Measurements from ENCODE around the gene NMB. TPM values are rescaled to one million over a fixed set of nuclear protein-coding genes. Genes with fewer than 3 reads are reported as not detected.
A peak's percentile ranks its signal among the peaks of the same experiment; 100 is the strongest.

NMB gene
- total and polyA plus RNA-seq, 2 of the 13 experiments (the other 11 are each of a cell fraction or from before 2014, with no cell fraction given): 10.4 to 25.4 TPM

DNA sequence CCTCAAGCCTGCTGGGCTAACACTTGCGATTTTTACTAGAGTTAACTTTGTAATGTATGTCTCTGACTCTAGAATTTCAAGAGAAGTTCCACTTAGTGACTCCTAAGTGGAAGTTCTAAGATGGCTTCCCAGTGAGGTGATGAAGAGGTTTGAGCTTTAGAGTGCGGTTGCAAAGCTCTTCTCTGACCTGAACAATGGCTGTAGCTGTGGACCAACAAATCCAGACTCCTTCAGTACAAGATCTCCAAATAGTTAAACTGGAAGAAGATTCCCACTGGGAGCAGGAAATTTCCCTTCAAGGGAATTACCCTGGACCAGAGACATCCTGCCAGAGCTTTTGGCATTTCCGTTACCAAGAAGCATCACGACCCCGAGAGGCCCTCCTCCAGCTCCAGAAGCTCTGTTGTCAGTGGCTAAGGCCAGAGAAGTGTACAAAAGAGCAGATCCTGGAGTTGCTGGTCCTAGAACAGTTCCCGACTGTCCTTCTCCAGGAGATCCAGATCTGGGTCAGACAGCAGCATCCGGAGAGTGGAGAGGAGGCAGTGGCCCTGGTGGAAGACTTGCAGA lies 26.2 kb downstream of the NMB start (continued):
- TF ChIP-seq, protein P1, sequence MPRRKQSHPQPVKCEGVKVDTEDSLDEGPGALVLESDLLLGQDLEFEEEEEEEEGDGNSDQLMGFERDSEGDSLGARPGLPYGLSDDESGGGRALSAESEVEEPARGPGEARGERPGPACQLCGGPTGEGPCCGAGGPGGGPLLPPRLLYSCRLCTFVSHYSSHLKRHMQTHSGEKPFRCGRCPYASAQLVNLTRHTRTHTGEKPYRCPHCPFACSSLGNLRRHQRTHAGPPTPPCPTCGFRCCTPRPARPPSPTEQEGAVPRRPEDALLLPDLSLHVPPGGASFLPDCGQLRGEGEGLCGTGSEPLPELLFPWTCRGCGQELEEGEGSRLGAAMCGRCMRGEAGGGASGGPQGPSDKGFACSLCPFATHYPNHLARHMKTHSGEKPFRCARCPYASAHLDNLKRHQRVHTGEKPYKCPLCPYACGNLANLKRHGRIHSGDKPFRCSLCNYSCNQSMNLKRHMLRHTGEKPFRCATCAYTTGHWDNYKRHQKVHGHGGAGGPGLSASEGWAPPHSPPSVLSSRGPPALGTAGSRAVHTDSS (CRISPR knock-in tag; conservative IDR thresholded peaks at IDR 0.05): no peak
- TF ChIP-seq, protein P2, sequence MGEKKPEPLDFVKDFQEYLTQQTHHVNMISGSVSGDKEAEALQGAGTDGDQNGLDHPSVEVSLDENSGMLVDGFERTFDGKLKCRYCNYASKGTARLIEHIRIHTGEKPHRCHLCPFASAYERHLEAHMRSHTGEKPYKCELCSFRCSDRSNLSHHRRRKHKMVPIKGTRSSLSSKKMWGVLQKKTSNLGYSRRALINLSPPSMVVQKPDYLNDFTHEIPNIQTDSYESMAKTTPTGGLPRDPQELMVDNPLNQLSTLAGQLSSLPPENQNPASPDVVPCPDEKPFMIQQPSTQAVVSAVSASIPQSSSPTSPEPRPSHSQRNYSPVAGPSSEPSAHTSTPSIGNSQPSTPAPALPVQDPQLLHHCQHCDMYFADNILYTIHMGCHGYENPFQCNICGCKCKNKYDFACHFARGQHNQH (CRISPR knock-in tag; IDR thresholded peaks at IDR 0.05): no peak
- no peak for TF ChIP-seq ELF4 (CRISPR knock-in tag; IDR thresholded peaks at IDR 0.05; ENCODE audit: borderline replicate concordance)
- TF ChIP-seq HMG20A (CRISPR knock-in tag; IDR thresholded peaks at IDR 0.05; ENCODE audit: borderline replicate concordance): no peak
- TF ChIP-seq, protein P3, sequence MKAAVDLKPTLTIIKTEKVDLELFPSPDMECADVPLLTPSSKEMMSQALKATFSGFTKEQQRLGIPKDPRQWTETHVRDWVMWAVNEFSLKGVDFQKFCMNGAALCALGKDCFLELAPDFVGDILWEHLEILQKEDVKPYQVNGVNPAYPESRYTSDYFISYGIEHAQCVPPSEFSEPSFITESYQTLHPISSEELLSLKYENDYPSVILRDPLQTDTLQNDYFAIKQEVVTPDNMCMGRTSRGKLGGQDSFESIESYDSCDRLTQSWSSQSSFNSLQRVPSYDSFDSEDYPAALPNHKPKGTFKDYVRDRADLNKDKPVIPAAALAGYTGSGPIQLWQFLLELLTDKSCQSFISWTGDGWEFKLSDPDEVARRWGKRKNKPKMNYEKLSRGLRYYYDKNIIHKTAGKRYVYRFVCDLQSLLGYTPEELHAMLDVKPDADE (CRISPR knock-in tag; IDR thresholded peaks at IDR 0.05): no peak
- TF ChIP-seq SP4 (CRISPR knock-in tag; IDR thresholded peaks at IDR 0.05): 0 out of 2 replicates have a peak, but pooled peaks have one; percentile 24
- TF ChIP-seq PHF20 (CRISPR knock-in tag; IDR thresholded peaks at IDR 0.05): 0 out of 2 replicates have a peak, but pooled peaks have one; percentile 6
- TF ChIP-seq, protein P4, sequence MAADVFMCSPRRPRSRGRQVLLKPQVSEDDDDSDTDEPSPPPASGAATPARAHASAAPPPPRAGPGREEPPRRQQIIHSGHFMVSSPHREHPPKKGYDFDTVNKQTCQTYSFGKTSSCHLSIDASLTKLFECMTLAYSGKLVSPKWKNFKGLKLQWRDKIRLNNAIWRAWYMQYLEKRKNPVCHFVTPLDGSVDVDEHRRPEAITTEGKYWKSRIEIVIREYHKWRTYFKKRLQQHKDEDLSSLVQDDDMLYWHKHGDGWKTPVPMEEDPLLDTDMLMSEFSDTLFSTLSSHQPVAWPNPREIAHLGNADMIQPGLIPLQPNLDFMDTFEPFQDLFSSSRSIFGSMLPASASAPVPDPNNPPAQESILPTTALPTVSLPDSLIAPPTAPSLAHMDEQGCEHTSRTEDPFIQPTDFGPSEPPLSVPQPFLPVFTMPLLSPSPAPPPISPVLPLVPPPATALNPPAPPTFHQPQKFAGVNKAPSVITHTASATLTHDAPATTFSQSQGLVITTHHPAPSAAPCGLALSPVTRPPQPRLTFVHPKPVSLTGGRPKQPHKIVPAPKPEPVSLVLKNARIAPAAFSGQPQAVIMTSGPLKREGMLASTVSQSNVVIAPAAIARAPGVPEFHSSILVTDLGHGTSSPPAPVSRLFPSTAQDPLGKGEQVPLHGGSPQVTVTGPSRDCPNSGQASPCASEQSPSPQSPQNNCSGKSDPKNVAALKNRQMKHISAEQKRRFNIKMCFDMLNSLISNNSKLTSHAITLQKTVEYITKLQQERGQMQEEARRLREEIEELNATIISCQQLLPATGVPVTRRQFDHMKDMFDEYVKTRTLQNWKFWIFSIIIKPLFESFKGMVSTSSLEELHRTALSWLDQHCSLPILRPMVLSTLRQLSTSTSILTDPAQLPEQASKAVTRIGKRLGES (CRISPR knock-in tag; IDR thresholded peaks at IDR 0.05; ENCODE audit: borderline replicate concordance): no peak
- TF ChIP-seq NFYC (CRISPR knock-in tag; IDR thresholded peaks at IDR 0.05): no peak
- TF ChIP-seq, protein P5, sequence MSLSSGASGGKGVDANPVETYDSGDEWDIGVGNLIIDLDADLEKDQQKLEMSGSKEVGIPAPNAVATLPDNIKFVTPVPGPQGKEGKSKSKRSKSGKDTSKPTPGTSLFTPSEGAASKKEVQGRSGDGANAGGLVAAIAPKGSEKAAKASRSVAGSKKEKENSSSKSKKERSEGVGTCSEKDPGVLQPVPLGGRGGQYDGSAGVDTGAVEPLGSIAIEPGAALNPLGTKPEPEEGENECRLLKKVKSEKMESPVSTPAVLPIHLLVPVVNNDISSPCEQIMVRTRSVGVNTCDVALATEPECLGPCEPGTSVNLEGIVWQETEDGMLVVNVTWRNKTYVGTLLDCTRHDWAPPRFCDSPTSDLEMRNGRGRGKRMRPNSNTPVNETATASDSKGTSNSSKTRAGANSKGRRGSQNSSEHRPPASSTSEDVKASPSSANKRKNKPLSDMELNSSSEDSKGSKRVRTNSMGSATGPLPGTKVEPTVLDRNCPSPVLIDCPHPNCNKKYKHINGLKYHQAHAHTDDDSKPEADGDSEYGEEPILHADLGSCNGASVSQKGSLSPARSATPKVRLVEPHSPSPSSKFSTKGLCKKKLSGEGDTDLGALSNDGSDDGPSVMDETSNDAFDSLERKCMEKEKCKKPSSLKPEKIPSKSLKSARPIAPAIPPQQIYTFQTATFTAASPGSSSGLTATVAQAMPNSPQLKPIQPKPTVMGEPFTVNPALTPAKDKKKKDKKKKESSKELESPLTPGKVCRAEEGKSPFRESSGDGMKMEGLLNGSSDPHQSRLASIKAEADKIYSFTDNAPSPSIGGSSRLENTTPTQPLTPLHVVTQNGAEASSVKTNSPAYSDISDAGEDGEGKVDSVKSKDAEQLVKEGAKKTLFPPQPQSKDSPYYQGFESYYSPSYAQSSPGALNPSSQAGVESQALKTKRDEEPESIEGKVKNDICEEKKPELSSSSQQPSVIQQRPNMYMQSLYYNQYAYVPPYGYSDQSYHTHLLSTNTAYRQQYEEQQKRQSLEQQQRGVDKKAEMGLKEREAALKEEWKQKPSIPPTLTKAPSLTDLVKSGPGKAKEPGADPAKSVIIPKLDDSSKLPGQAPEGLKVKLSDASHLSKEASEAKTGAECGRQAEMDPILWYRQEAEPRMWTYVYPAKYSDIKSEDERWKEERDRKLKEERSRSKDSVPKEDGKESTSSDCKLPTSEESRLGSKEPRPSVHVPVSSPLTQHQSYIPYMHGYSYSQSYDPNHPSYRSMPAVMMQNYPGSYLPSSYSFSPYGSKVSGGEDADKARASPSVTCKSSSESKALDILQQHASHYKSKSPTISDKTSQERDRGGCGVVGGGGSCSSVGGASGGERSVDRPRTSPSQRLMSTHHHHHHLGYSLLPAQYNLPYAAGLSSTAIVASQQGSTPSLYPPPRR (CRISPR knock-in tag; IDR thresholded peaks at IDR 0.05; ENCODE audit: borderline replicate concordance): no peak
- no peak for TF ChIP-seq MAFG (CRISPR knock-in tag; IDR thresholded peaks at IDR 0.05)
- no peak for TF ChIP-seq CEBPG (CRISPR knock-in tag; IDR thresholded peaks at IDR 0.05)
- TF ChIP-seq ZNF772 (CRISPR knock-in tag; IDR thresholded peaks at IDR 0.05): 0 out of 2 replicates have a peak, but pooled peaks have one; percentile 3
- TF ChIP-seq RBFOX2 (IDR thresholded peaks at IDR 0.05; ENCODE audit: low read depth, low read length): no peak
- TF ChIP-seq, protein P6, sequence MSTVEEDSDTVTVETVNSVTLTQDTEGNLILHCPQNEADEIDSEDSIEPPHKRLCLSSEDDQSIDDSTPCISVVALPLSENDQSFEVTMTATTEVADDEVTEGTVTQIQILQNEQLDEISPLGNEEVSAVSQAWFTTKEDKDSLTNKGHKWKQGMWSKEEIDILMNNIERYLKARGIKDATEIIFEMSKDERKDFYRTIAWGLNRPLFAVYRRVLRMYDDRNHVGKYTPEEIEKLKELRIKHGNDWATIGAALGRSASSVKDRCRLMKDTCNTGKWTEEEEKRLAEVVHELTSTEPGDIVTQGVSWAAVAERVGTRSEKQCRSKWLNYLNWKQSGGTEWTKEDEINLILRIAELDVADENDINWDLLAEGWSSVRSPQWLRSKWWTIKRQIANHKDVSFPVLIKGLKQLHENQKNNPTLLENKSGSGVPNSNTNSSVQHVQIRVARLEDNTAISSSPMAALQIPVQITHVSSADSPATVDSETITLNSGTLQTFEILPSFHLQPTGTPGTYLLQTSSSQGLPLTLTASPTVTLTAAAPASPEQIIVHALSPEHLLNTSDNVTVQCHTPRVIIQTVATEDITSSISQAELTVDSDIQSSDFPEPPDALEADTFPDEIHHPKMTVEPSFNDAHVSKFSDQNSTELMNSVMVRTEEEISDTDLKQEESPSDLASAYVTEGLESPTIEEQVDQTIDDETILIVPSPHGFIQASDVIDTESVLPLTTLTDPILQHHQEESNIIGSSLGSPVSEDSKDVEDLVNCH (CRISPR knock-in tag; IDR thresholded peaks at IDR 0.05): no peak
